PC-9 (cell line): Measurements from ENCODE around the gene LIME1. TPM values are rescaled to one million over a fixed set of nuclear protein-coding genes. Genes with fewer than 3 reads are reported as not detected.

Experiments
- BruUV-seq: library from RNA; stranded (reverse); fragments of 400-500 nt; replicated peaks from 2 replicates; lab custom pipeline; 2021; lab: Mats Ljungman, UMichigan
- CTCF ChIA-PET: fragments of 300-600 bp; sonication (Branson Sonifier 250); formaldehyde crosslinking; loops from one replicate; lab custom pipeline; 2022; ENCODE audit warnings: antibody characterized with exemption; lab: Charles Lee
- POLR2A ChIA-PET: fragments of 300-600 bp; sonication (Branson Sonifier 250); formaldehyde crosslinking; loops from one replicate; lab custom pipeline; 2022; ENCODE audit warnings: antibody characterized with exemption; ENCODE audit not compliant: unreplicated experiment; lab: Charles Lee
- DNase-seq, 2 experiments: peaks; one replicate each; pipeline versions ENCODE4 v3.0.0 to v3.0.0-alpha.2; 2015 to 2022; ENCODE audit warnings: mixed read lengths in 1 of 2
- H2AFZ ChIP-seq: fragments of 200-600 bp; sonication (generic); 2 replicates; pipeline ENCODE4 v1.8.1; 2017; ENCODE audit warnings: antibody characterized with exemption
- H3F3A ChIP-seq: fragments of 200-600 bp; sonication (generic); 2 replicates; pipeline ENCODE4 v1.8.1; 2017; ENCODE audit warnings: antibody characterized with exemption, mild to moderate bottlenecking, low read depth; ENCODE audit not compliant: insufficient read depth
- H3K27ac ChIP-seq: fragments of 200-600 bp; sonication (generic); 2 replicates; pipeline ENCODE4 v1.6.1; 2016; ENCODE audit warnings: mixed run types
- H3K27me3 ChIP-seq: fragments of 200-600 bp; sonication (generic); 2 replicates; pipeline ENCODE4 v1.6.1; 2016; ENCODE audit warnings: low read depth, mixed run types; ENCODE audit not compliant: insufficient read depth
- H3K36me3 ChIP-seq: fragments of 200-600 bp; sonication (generic); 2 replicates; pipeline ENCODE4 v1.6.1; 2016; ENCODE audit warnings: low read depth, mixed run types
- H3K4me1 ChIP-seq: fragments of 200-600 bp; sonication (generic); replicated peaks from 2 replicates; pipeline ENCODE4 v1.6.1; 2016; ENCODE audit warnings: mixed run types; ENCODE audit not compliant: insufficient read depth
- H3K4me2 ChIP-seq: fragments of 200-600 bp; sonication (generic); 2 replicates; pipeline ENCODE4 v1.6.1; 2017; ENCODE audit warnings: mixed run types
- H3K4me3 ChIP-seq: fragments of 200-600 bp; sonication (generic); 2 replicates; pipeline ENCODE4 v1.6.1; 2016; ENCODE audit warnings: mixed run types
- H3K79me2 ChIP-seq: fragments of 200-600 bp; sonication (generic); 2 replicates; pipeline ENCODE4 v1.6.1; 2017; ENCODE audit warnings: low read depth, mixed run types
- H3K9me2 ChIP-seq: fragments of 200-600 bp; sonication (generic); 2 replicates; pipeline ENCODE4 v1.8.1; 2017; ENCODE audit warnings: mild to moderate bottlenecking; ENCODE audit not compliant: insufficient read depth
- H3K9me3 ChIP-seq: fragments of 200-600 bp; sonication (generic); 2 replicates; pipeline ENCODE4 v1.8.1; 2016; ENCODE audit warnings: low read depth; ENCODE audit not compliant: insufficient read depth
- H4K20me1 ChIP-seq: fragments of 200-600 bp; sonication (generic); 2 replicates; pipeline ENCODE4 v1.8.1; 2017; ENCODE audit not compliant: insufficient read depth
- CTCF ChIP-seq: fragments of 200-600 bp; sonication (generic); conservative IDR thresholded peaks from 2 replicates; pipeline ENCODE4 v1.6.1; 2017; ENCODE audit warnings: mixed run types, antibody characterized with exemption, mild to moderate bottlenecking, moderate library complexity
- EZH2 ChIP-seq: fragments of 200-600 bp; sonication (generic); IDR thresholded peaks from 2 replicates; pipeline ENCODE4 v1.8.0; 2017; ENCODE audit warnings: antibody characterized with exemption, low read depth
- intact Hi-C: fragments of 100-400 bp; cut with micrococcal nuclease; formaldehyde crosslinking; loops from one replicate; pipeline ENCODE4 v1.10.0; 2022; ENCODE audit not compliant: unreplicated experiment
- total RNA-seq: library from RNA; stranded (reverse); gene quantifications from 2 replicates; pipeline ENCODE4 v1.2.3, GENCODE V29; 2021

LIME1 gene
- total RNA-seq, 1 experiment from 2014 or later: 18.7 TPM

GRCh38 chr20:63690003-63690897, 46.2 kb upstream of the LIME1 start:
- intact Hi-C loops: no loop called here
- H2AFZ ChIP-seq: no peak overlapping the region
- H4K20me1 ChIP-seq: no peaks in the 10 kb centered on the region
- no peaks in the 10 kb centered on the region for H3K27me3 ChIP-seq
- CTCF ChIA-PET: no interaction called here
- no peaks in the 10 kb centered on the region for H3K9me3 ChIP-seq
- peaks cover 41% of the 10 kb centered on the region for H3K4me1 ChIP-seq
- TF ChIP-seq EZH2: no peak
- TF ChIP-seq CTCF: no peak
- no peaks in the 10 kb centered on the region for H3K9me2 ChIP-seq
- POLR2A ChIA-PET: no interaction called here
- H3K27ac ChIP-seq: no peak overlapping the region
- no peak for DNase-seq
- H3K36me3 ChIP-seq: no peaks in the 10 kb centered on the region
- no peak overlapping the region for H3K4me3 ChIP-seq
- no TSS peak for BruUV-seq
- H3K79me2 ChIP-seq: no peaks in the 10 kb centered on the region
- peaks cover 35% of the 10 kb centered on the region for H3F3A ChIP-seq
- H3K4me2 ChIP-seq: peak overlapping the region; percentile 37; the same call in 1 of the 2 replicates

- no peak for TF ChIP-seq EZH2
- TF ChIP-seq CTCF: no peak
- H4K20me1 ChIP-seq: no peaks in the 10 kb centered on the region
- no peaks in the 10 kb centered on the region for H3K27me3 ChIP-seq
- H3K27ac ChIP-seq: peak overlapping the region; percentile 23; the same call in 1 of the 2 replicates
- no peaks in the 10 kb centered on the region for H3K79me2 ChIP-seq
- BruUV-seq: no TSS peak
- ChIA-PET POLR2A (no interaction called here), CTCF (no interaction called here)
- intact Hi-C loops: no loop called here
- H3K9me2 ChIP-seq: no peaks in the 10 kb centered on the region
- no peak overlapping the region for H2AFZ ChIP-seq
- peaks cover 35% of the 10 kb centered on the region for H3F3A ChIP-seq
- DNase-seq: peak; percentile 39 to 61
- H3K4me3 ChIP-seq: no peak overlapping the region
- no peaks in the 10 kb centered on the region for H3K36me3 ChIP-seq
- peaks cover 39% of the 10 kb centered on the region for H3K4me1 ChIP-seq
- H3K9me3 ChIP-seq: no peaks in the 10 kb centered on the region
- peak overlapping the region; percentile 37 for H3K4me2 ChIP-seq
Observed at GRCh38 chr20:63690898-63691710, 45.4 kb upstream of the LIME1 start.

- TF ChIP-seq EZH2: no peak
- no peak for TF ChIP-seq CTCF
- BruUV-seq: no TSS peak
- H3K27me3 ChIP-seq: no peaks in the 10 kb centered on the region
- H3K36me3 ChIP-seq: no peaks in the 10 kb centered on the region
- peaks cover 31% of the 10 kb centered on the region for H3K4me1 ChIP-seq
- intact Hi-C loops: no loop called here
- H3K9me3 ChIP-seq: no peaks in the 10 kb centered on the region
- peak overlapping the region; percentile 37; the same call in 1 of the 2 replicates for H3K4me2 ChIP-seq
- no peak for DNase-seq
- H2AFZ ChIP-seq: no peak overlapping the region
- no peaks in the 10 kb centered on the region for H3K9me2 ChIP-seq
- no peak overlapping the region for H3K4me3 ChIP-seq
- no peaks in the 10 kb centered on the region for H3K79me2 ChIP-seq
- ChIA-PET POLR2A (no interaction called here), CTCF (interaction anchor here (0.6 kb wide), 1 partner anchor 102 kb away, joined by 5 read pairs; no protein-coding TSS in a partner anchor)
- H4K20me1 ChIP-seq: no peaks in the 10 kb centered on the region
- 0 out of 2 replicates have a peak overlapping the region, but pooled peaks have one; percentile 23 for H3K27ac ChIP-seq
- peaks cover 37% of the 10 kb centered on the region for H3F3A ChIP-seq
Observed at GRCh38 chr20:63691711-63692435, 44.6 kb upstream of the LIME1 start.
